GM19324 (cell line): ENCODE results near the gene RAD51B.

ENCODE experiments used
- ATAC-seq: cut with Tn5 transposase; IDR thresholded peaks from one replicate; pipeline ENCODE4 v1.9.1; 2021; ENCODE audit warnings: mild to moderate bottlenecking, moderate library complexity; ENCODE audit not compliant: unreplicated experiment, low FRiP score

RAD51B gene

DNA sequence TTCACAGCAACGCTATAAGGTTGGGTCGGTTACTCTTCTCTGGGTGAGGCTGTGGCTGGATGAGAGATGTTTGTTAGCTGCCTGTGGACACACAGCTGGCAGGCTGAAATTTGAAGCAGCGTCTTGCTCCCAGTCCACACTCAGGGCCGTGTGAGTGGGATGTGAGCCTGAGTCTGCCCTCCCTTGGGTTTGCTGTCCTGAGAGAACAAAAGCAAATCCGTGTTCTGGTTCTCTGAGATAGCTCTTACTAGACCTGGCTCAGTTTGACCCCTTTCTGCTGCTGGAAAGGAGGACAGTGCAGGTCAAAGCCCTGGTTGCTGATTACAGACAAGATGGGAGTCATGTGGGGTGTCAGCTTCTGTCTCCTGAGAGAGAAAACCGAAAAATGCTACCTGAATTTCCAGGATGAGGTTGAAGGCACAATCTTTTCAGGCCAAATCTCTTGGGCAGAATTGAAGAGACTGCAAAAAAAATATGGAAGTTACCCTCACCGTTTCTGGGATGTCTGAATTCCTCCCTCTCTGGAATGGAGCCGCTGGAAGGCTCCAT lies 702.5 kb downstream of the RAD51B start:
- ATAC-seq: no peak

- ATAC-seq: no peak
Measured at GRCh38 chr14:68522510-68523325, 703.1 kb downstream of the RAD51B start.

DNA sequence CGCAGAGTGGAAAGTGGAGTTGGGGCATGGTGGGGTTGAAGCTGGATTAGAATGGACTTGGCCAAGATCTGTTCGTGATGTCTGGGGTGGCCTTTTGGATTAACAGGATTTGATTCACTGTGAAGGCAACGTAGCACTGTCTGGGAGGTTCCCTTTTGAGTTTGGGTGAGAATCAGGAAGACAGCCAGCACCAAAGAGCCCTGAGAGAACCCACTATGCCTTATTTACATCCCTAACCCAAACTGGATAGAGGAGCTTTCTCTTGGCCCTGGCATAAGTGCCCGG lies 703.7 kb downstream of the RAD51B start:
- no peak for ATAC-seq

GRCh38 chr14:68523989-68524725 lies 704.6 kb downstream of the RAD51B start:
- no peak for ATAC-seq

DNA sequence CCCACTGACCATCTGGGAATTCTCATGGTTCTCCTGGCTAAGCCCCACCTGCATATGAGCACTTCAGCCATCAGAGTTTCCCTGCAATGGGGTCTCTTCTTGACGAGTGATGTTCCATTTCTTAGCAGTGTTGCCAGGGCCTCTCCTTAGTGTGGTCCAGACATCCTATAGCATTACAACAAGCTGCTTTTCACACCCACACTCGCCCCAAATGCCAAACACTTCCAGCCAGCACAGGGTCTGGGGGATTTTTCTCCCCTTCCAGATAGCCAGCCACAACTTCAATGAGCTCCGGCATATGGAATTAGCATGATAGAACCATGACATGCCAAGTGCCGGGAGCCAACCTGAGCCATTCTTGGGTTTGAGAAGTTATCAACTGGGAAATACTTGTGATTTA lies 705.9 kb downstream of the RAD51B start:
- ATAC-seq: no peak

- ATAC-seq: no peak
Measured at GRCh38 chr14:68526512-68527091, 707.0 kb downstream of the RAD51B start.

- no peak for ATAC-seq
Measured at GRCh38 chr14:68527329-68527851, 707.8 kb downstream of the RAD51B start.

GRCh38 chr14:68528040-68528687 lies 708.6 kb downstream of the RAD51B start:
- no peak for ATAC-seq

DNA sequence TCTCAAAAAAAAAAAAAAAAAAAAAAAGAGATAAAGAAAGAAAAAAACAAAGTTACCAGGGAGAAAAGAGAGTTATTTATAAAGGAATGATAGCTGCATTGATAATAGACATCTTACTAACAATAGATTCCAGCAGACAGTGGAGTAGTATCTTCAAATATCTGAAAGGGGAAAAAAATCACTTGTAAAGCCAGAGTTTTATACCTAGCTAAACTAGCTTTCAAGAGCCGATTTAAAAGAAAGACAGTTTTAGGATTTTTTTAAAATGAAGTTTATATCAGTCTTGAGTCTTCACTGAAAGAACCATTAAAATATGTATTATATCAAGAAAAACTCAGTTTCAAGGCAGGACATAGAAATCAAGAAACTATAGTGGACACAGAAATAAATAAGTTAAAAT lies 710.9 kb downstream of the RAD51B start:
- ATAC-seq: no peak

DNA sequence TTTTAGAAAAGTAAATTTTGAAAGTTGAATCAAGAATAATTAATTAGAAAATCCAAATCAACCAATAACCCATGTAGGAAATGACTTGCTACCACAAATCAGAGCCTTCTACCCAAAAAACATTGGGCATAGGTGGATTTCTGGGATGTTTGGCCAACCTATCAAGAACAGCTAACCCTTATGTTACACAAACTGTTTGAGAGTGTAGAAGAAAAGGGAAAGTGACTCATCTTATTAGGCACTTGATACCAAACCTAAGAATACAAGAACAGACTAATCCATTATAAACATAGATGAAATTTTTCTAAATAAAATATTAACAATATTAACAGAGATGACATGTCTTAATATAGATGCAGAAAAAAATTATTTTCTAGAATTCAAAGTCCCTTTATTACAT lies 712.9 kb downstream of the RAD51B start:
- no peak for ATAC-seq

DNA sequence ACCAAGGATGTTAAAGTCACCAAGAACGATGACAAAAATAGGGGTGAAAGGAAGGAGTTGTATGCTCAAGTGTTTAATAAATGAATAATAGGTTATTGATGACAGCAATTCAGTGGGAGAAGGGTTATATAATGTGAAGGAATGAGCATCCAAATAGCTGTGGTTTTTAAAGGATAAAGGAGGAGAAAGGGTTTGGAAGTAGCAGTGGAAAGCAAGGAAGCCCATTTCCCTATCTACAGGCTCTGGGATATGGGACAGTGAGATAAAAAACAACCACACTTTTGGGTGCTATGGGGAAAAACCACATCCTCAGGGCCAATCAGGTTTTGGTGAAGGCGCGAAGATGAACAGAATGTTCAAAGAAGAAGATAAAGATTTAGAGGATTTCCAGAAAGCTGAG lies 714.7 kb downstream of the RAD51B start:
- no peak for ATAC-seq

- no peak for ATAC-seq
Measured at GRCh38 chr14:68535404-68536017, 715.9 kb downstream of the RAD51B start.

DNA sequence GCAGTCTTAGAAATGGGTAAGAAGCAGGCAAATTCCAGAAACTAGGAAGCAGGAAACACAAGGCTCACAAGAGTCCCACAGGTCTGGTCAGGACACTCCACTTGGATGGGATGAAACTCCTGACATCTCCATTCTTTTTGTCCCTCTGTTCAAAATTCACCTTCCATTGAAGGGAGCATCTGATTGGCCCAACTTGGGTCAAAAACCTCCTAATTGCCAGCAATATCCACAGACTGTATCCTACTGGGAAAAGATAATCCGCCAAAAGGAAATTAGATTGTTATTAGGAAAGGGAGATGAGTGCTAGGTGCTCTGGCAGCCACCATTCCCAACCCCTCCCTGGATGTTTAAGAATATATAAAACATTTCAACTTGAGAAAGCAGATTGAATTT lies 716.4 kb downstream of the RAD51B start:
- ATAC-seq: no peak

DNA sequence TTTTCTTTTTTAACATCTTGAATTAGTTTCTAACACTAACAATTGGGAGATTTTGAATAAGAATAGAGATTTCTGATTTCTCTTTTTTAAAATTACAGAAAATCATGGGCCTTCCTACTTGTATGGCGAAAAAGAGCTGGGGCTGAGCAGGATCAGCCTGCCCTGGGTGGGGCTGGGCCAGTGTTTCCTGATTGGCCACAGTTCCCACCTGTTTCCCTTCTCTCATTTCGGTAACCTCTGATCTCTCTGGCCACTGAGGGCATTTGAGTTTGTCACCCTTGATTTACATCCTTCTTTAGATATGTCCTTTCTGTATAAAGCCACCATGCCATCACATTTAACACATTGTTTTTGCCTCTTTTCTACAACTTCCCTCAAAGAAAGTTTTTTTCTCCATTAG lies 719.1 kb downstream of the RAD51B start:
- ATAC-seq: no peak

GRCh38 chr14:68539241-68539737 lies 719.7 kb downstream of the RAD51B start:
- ATAC-seq: no peak

GRCh38 chr14:68539789-68540188 lies 720.2 kb downstream of the RAD51B start:
- ATAC-seq: no peak

- no peak for ATAC-seq
Measured at GRCh38 chr14:68541178-68541896, 721.8 kb downstream of the RAD51B start.

GRCh38 chr14:68542346-68542745 lies 722.8 kb downstream of the RAD51B start:
- no peak for ATAC-seq

- ATAC-seq: no peak
Measured at GRCh38 chr14:68543516-68543915, 723.9 kb downstream of the RAD51B start.
